ENCODE measurements around the gene CAPN10.

Gene CAPN10

GRCh38 chr2:240565333-240566202, 21.0 kb upstream of the CAPN10 start:
- H3K4me3 ChIP-seq (ENCODE audit: low read length), result no peak overlapping the region
- H3K4me2 ChIP-seq (ENCODE audit: low read length), result no peak overlapping the region
- H3K79me1 ChIP-seq (ENCODE audit: low read length), result no peaks in the 10 kb centered on the region
- H3K4ac ChIP-seq (ENCODE audit: low read depth, low read length), result no peak overlapping the region
- H4K8ac ChIP-seq (ENCODE audit: low read depth, low read length), result no peak overlapping the region
- H3K27me3 ChIP-seq (ENCODE audit: insufficient read depth, low read length, poor library complexity), result no peaks in the 10 kb centered on the region
- H3K56ac ChIP-seq (ENCODE audit: low read length), result peak overlapping the region; percentile 66
- WGBS (ENCODE audit: extremely low coverage, insufficient coverage, low lambda C conversion rate), result no CpG with 5 or more reads among the region's 26 CpGs
- H3K9ac ChIP-seq (ENCODE audit: low read length), result peak overlapping the region; percentile 37
- H3K4me1 ChIP-seq (ENCODE audit: control insufficient read depth, low read depth, low read length), result no peaks in the 10 kb centered on the region
- H3K79me2 ChIP-seq (ENCODE audit: control insufficient read depth, insufficient read depth, low read length), result no peaks in the 10 kb centered on the region
- H2BK5ac ChIP-seq (ENCODE audit: low read length), result no peak overlapping the region
- H2BK15ac ChIP-seq (replicated peaks; ENCODE audit: low read depth), result no peak overlapping the region
- H3K23ac ChIP-seq (ENCODE audit: low read length), result no peak overlapping the region
- no peak overlapping the region for H3K27ac ChIP-seq (ENCODE audit: low read depth, low read length)
- H3K18ac ChIP-seq (ENCODE audit: low read length), result peak overlapping the region; percentile 3
- no peak overlapping the region for H4K5ac ChIP-seq (ENCODE audit: low read length)
- H2BK120ac ChIP-seq (ENCODE audit: low read depth, low read length), result no peak overlapping the region
- no peaks in the 10 kb centered on the region for H3K36me3 ChIP-seq (ENCODE audit: control insufficient read depth, insufficient read depth, low read length)
- H2AK5ac ChIP-seq (ENCODE audit: low read length), result no peak overlapping the region
- DNase-seq, result no peak

DNA sequence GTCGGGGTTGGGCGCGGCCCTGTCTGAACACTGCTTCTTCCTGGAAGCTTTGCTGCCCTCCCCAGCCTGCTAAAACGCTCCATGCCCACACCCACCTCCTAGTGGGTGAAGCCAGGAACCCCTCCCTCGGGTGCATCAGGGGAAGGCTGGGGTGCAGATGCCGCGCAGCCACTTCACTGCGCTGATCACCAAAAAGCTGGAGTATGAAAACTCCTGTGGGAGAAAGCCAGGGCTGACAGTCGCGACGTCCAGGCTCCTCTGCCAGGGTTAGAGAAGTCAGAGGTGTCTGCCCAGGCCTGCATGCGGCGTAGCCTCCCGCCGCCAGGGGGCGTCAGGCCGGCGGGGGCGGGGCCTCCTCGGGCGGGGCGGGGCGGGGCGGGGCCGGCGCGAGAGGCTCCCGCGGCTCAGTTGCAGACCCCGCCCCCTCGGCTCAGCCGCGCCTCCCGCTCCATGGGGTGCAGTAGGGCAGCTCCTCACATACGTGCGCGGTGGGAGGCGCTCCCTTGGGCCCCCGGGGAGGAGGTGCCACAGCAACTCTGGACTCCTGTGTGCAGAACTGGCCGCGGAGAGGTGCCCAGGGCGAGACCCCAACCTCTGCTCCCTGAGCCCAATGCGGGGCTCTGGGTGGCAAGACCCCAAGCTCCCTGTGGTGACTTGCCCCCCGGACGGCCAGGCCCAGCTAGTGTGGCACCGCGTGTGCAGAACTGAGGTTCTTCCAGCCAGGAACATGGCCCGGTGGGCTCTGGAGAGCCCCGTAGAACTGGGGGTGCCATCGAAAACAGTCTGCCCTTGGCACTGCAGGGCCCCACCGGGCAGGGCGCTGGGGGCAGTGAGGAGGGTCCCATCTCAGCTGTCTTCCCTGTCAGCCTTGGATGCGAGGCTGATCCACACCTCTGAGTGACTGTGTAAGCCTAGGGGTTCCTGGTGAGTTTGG, 20.1 kb upstream of the CAPN10 start:
- H3K4me3 ChIP-seq (ENCODE audit: low read length), result no peak overlapping the region
- WGBS (ENCODE audit: extremely low coverage, insufficient coverage, low lambda C conversion rate), result no CpG with 5 or more reads among the region's 53 CpGs
- no peak overlapping the region for H3K4ac ChIP-seq (ENCODE audit: low read depth, low read length)
- peak overlapping the region; percentile 66 for H3K23ac ChIP-seq (ENCODE audit: low read length)
- no peaks in the 10 kb centered on the region for H3K79me2 ChIP-seq (ENCODE audit: control insufficient read depth, insufficient read depth, low read length)
- DNase-seq, result peak; percentile 71
- peak overlapping the region; percentile 37 for H3K9ac ChIP-seq (ENCODE audit: low read length)
- H2BK120ac ChIP-seq (ENCODE audit: low read depth, low read length), result no peak overlapping the region
- no peak overlapping the region for H3K27ac ChIP-seq (ENCODE audit: low read depth, low read length)
- no peak overlapping the region for H2BK5ac ChIP-seq (ENCODE audit: low read length)
- no peaks in the 10 kb centered on the region for H3K4me1 ChIP-seq (ENCODE audit: control insufficient read depth, low read depth, low read length)
- H3K4me2 ChIP-seq (ENCODE audit: low read length), result no peak overlapping the region
- no peaks in the 10 kb centered on the region for H3K36me3 ChIP-seq (ENCODE audit: control insufficient read depth, insufficient read depth, low read length)
- H3K18ac ChIP-seq (ENCODE audit: low read length), result peak overlapping the region; percentile 3
- no peaks in the 10 kb centered on the region for H3K79me1 ChIP-seq (ENCODE audit: low read length)
- H3K56ac ChIP-seq (ENCODE audit: low read length), result peak overlapping the region; percentile 66
- peak overlapping the region; percentile 51 for H2AK5ac ChIP-seq (ENCODE audit: low read length)
- H3K27me3 ChIP-seq (ENCODE audit: insufficient read depth, low read length, poor library complexity), result no peaks in the 10 kb centered on the region
- no peak overlapping the region for H4K8ac ChIP-seq (ENCODE audit: low read depth, low read length)
- H4K5ac ChIP-seq (ENCODE audit: low read length), result no peak overlapping the region
- no peak overlapping the region for H2BK15ac ChIP-seq (replicated peaks; ENCODE audit: low read depth)

DNA sequence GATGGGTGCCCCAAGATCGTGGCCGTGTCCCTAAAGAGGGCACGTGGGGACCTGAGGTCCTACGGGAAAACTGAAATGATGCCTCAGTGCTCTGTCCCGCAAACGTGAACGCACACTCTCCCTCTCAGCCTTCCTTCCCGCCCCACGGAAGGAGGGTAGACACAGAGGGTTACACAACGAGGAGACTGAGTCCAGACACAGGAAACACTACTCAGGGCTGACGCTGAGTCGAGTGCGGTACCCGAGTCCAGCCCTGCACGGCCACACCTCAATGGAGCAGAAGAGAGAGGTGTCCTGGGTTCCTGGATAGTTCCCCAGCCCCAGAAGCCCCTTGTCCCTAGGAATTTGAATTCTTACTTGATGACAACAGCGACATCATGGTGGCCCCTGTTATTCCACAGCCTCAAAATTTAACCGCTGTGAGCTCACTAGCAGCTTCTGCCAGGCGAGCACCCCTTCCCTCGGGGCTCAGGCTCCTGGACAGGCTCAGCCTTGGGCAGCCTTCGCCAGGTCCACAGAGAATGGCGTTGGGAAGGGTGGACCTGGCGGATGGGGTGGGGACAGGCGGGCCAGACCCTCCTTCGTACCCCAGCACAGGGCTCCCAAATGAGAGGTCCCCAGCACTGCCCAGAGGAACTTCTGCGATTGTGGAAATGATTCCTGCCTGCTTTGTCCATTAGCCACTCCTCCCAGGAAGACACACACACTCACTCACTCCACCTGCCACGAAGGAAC, 19.2 kb upstream of the CAPN10 start:
- H2BK120ac ChIP-seq (ENCODE audit: low read depth, low read length), result no peak overlapping the region
- H3K27me3 ChIP-seq (ENCODE audit: insufficient read depth, low read length, poor library complexity), result no peaks in the 10 kb centered on the region
- peak overlapping the region; percentile 67 for H3K56ac ChIP-seq (ENCODE audit: low read length)
- no CpG with 5 or more reads among the region's 26 CpGs for WGBS (ENCODE audit: extremely low coverage, insufficient coverage, low lambda C conversion rate)
- no peak overlapping the region for H3K9ac ChIP-seq (ENCODE audit: low read length)
- H3K4ac ChIP-seq (ENCODE audit: low read depth, low read length), result no peak overlapping the region
- peak overlapping the region; percentile 51 for H2AK5ac ChIP-seq (ENCODE audit: low read length)
- no peak overlapping the region for H2BK15ac ChIP-seq (replicated peaks; ENCODE audit: low read depth)
- no peak overlapping the region for H4K5ac ChIP-seq (ENCODE audit: low read length)
- no peak for DNase-seq
- no peaks in the 10 kb centered on the region for H3K79me2 ChIP-seq (ENCODE audit: control insufficient read depth, insufficient read depth, low read length)
- no peaks in the 10 kb centered on the region for H3K4me1 ChIP-seq (ENCODE audit: control insufficient read depth, low read depth, low read length)
- H3K27ac ChIP-seq (ENCODE audit: low read depth, low read length), result no peak overlapping the region
- H4K8ac ChIP-seq (ENCODE audit: low read depth, low read length), result no peak overlapping the region
- no peak overlapping the region for H3K18ac ChIP-seq (ENCODE audit: low read length)
- H2BK5ac ChIP-seq (ENCODE audit: low read length), result no peak overlapping the region
- no peaks in the 10 kb centered on the region for H3K36me3 ChIP-seq (ENCODE audit: control insufficient read depth, insufficient read depth, low read length)
- H3K4me3 ChIP-seq (ENCODE audit: low read length), result no peak overlapping the region
- no peaks in the 10 kb centered on the region for H3K79me1 ChIP-seq (ENCODE audit: low read length)
- H3K4me2 ChIP-seq (ENCODE audit: low read length), result peak overlapping the region; percentile 45
- peak overlapping the region; percentile 66 for H3K23ac ChIP-seq (ENCODE audit: low read length)

DNA sequence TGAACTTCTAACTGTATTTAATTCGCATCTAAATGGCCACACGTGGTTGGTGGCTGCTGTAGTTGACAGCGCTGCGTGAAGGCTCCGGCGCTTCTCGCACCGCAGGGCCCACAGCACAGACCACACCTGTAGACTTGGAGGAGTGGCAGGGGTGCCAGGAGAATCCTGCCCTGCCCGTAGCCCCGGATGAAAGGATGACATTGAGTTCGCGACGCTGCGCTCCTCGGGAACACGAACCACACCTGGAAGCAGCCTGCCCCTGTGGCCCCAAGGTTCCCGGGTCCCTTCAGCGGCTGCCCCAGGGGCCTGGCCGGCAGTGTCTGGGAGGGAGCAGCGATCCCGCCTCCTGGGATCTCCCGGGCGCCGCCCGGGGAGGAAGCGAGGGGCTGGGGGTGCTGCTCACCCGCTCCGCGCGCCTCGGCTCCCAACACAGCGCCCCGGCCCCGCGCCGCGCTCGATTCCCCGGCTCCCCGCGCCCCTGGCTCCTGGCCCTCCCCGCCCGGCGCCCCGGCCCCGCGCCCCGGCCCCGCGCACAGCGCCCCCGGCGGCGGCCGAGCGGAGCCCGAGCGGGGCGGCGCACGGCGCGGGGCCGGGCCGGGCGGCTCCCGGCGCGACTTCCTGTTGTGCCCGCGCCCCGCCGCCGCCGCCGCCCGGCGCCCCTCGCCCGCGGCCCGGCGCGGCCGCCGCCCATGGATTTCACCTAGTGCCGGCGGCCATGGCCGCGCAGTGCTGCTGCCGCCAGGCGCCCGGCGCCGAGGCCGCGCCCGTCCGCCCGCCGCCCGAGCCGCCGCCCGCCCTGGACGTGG, 18.5 kb upstream of the CAPN10 start, which contains the start of gene RNPEPL1:
TSS of gene RNPEPL1 (plus strand) at position 613 of the 806 bp plus-strand sequence. CDS start at position 716, 103 bp downstream.
- Histone ChIP-seq H3K79me1 (ENCODE audit: low read length) (no peaks in the 10 kb centered on the region), H2BK15ac (replicated peaks; ENCODE audit: low read depth) (no peak within 1 kb of the TSS), H2AK5ac (ENCODE audit: low read length) (no peak within 1 kb of the TSS), H4K8ac (ENCODE audit: low read depth, low read length) (no peak within 1 kb of the TSS), H3K4me1 (ENCODE audit: control insufficient read depth, low read depth, low read length) (no peaks in the 10 kb centered on the region), H4K5ac (ENCODE audit: low read length) (no peak within 1 kb of the TSS), H3K4me2 (ENCODE audit: low read length) (peak within 1 kb of the TSS; percentile 57), H3K4ac (ENCODE audit: low read depth, low read length) (no peak within 1 kb of the TSS), H3K9ac (ENCODE audit: low read length) (peak within 1 kb of the TSS; percentile 75), H2BK5ac (ENCODE audit: low read length) (no peak within 1 kb of the TSS), H3K23ac (ENCODE audit: low read length) (peak within 1 kb of the TSS; percentile 89), H3K27me3 (ENCODE audit: insufficient read depth, low read length, poor library complexity) (no peaks in the 10 kb centered on the region), H3K79me2 (ENCODE audit: control insufficient read depth, insufficient read depth, low read length) (no peaks in the 10 kb centered on the region), H3K4me3 (ENCODE audit: low read length) (peak within 1 kb of the TSS; percentile 30), H3K56ac (ENCODE audit: low read length) (peak within 1 kb of the TSS; percentile 86), H3K27ac (ENCODE audit: low read depth, low read length) (no peak within 1 kb of the TSS), H3K36me3 (ENCODE audit: control insufficient read depth, insufficient read depth, low read length) (no peaks in the 10 kb centered on the region), H3K18ac (ENCODE audit: low read length) (peak within 1 kb of the TSS; percentile 26), H2BK120ac (ENCODE audit: low read depth, low read length) (no peak within 1 kb of the TSS)
- no peak for DNase-seq
- no CpG with 5 or more reads among the region's 106 CpGs for WGBS (ENCODE audit: extremely low coverage, insufficient coverage, low lambda C conversion rate)
